BJ (cell line): ENCODE results near the gene COX8C. TPM values are rescaled to one million over a fixed set of nuclear protein-coding genes. Genes with fewer than 3 reads are reported as not detected.

ENCODE experiments used
- CTCF ChIA-PET: fragments of 350-600 bp; formaldehyde crosslinking; extraction: SDS; loops from one replicate; lab custom pipeline; 2021; ENCODE audit warnings: antibody characterized with exemption, inconsistent platforms; lab: Yijun Ruan, JAX
- POLR2A ChIA-PET: fragments of 300-600 bp; sonication (Branson Sonifier 250); formaldehyde crosslinking; extraction: SDS; loops from one replicate; lab custom pipeline; 2021; ENCODE audit warnings: antibody characterized with exemption; lab: Charles Lee
- DNase-seq: peaks from one replicate; pipeline ENCODE4 v3.0.0-alpha.2; 2011; ENCODE audit warnings: low read depth
- H3K27me3 ChIP-seq: 2 replicates; pipeline ENCODE4 v1.6.0; 2011; ENCODE audit warnings: low read length; ENCODE audit not compliant: control insufficient read depth, insufficient read depth
- H3K36me3 ChIP-seq: 2 replicates; pipeline ENCODE4 v1.5.1; 2011; ENCODE audit warnings: low read length; ENCODE audit not compliant: control insufficient read depth, insufficient read depth
- H3K4me3 ChIP-seq: 2 replicates; pipeline ENCODE4 v1.5.1; 2011; ENCODE audit warnings: low read depth, mild to moderate bottlenecking, control low read depth, low read length
- CTCF ChIP-seq: IDR thresholded peaks from 2 replicates; pipeline ENCODE4 v1.5.1; 2011; ENCODE audit warnings: low read depth, mild to moderate bottlenecking, control low read depth, inconsistent platforms, low read length, moderate library complexity; ENCODE audit not compliant: insufficient read depth
- polyA plus RNA-seq: library from polyadenylated mRNA; depleted of rRNA; stranded (reverse); fragments of >200 nt; gene quantifications from 2 replicates; pipeline ENCODE4 v1.2.3, GENCODE V29; 2011; rRNA removed
- small RNA-seq: library from RNA; depleted of rRNA; stranded (forward); fragments of <200 nt; gene quantifications from one replicate; pipeline ENCODE3, GENCODE V24; 2012; ENCODE audit warnings: low replicate concordance, low read depth; ENCODE audit not compliant: insufficient read length

Gene COX8C
- polyA plus RNA-seq, 1 experiment = not detected

- no peak overlapping the region for H3K4me3 ChIP-seq
- CTCF ChIA-PET = no interaction called here
- POLR2A ChIA-PET = no interaction called here
- no peak for DNase-seq
- H3K36me3 ChIP-seq = no peaks in the 10 kb centered on the region
- no peaks in the 10 kb centered on the region for H3K27me3 ChIP-seq
- TF ChIP-seq CTCF = no peak
These were observed 49.5 kb downstream of the COX8C start for GRCh38 chr14:93396456-93396855.

Small RNA genes lying within 50 kb of the gene (small RNA-seq; reads per million reads assigned to genes)
- not detected for gene RF00019

Other genes with a start within 250 kb of the COX8C start
- 37.0 and 49.0 TPM in 2 replicates for gene ITPK1, start 231.3 kb upstream of the COX8C start, polyA plus RNA-seq
- gene MOAP1, start 162.3 kb upstream of the COX8C start, polyA plus RNA-seq = 15.5 and 20.0 TPM in 2 replicates
- gene LYSET, start 161.9 kb upstream of the COX8C start, polyA plus RNA-seq = 6.8 and 12.8 TPM in 2 replicates
- 4.5 and 7.7 TPM in 2 replicates for gene GON7, start 140.1 kb upstream of the COX8C start, polyA plus RNA-seq
- gene UBR7, start 139.9 kb upstream of the COX8C start, polyA plus RNA-seq = 25.4 and 30.3 TPM in 2 replicates
- gene BTBD7, start 14.1 kb upstream of the COX8C start, polyA plus RNA-seq = 17.7 and 18.2 TPM in 2 replicates
- 0.02 and 0.04 TPM in 2 replicates for gene UNC79, start 83.8 kb downstream of the COX8C start, polyA plus RNA-seq